Activated T-helper 1 cell treated with anti-CD3 and anti-CD28 coated beads, Interleukin-12 subunit alpha, Interleukin-12 subunit beta, Interleukin-2, Interleukin-4 antibody, amounts not matched to agents 30 ng/mL and 10 ng/mL and 1 ng/mL, durations not matched to agents 14 hours and 24 hours and 36 hours (primary cell): Measurements from ENCODE around the gene CRACR2B. TPM values are rescaled to one million over a fixed set of nuclear protein-coding genes. Genes with fewer than 3 reads are reported as not detected.

Experiments
- DNase-seq: peaks from one replicate; pipeline ENCODE4 v3.0.0; 2021; ENCODE audit warnings: low spot score
- H3K27ac Mint-ChIP-seq: one replicate; pipeline ENCODE4 v1.8.0; 2021; ENCODE audit warnings: mild to moderate bottlenecking, mixed read lengths
- H3K27me3 Mint-ChIP-seq: one replicate; pipeline ENCODE4 v1.8.0; 2022; ENCODE audit warnings: mild to moderate bottlenecking, moderate library complexity, mixed read lengths; ENCODE audit not compliant: insufficient read depth
- H3K36me3 Mint-ChIP-seq: one replicate; pipeline ENCODE4 v1.8.0; 2021; ENCODE audit warnings: low read depth, mixed read lengths
- H3K4me1 Mint-ChIP-seq: one replicate; pipeline ENCODE4 v1.8.0; 2021; ENCODE audit warnings: low read depth, mixed read lengths
- H3K4me3 Mint-ChIP-seq: one replicate; pipeline ENCODE4 v1.8.0; 2021; ENCODE audit warnings: mild to moderate bottlenecking, moderate library complexity, mixed read lengths
- H3K9me3 Mint-ChIP-seq: one replicate; pipeline ENCODE4 v1.8.0; 2021; ENCODE audit warnings: mixed read lengths
- intact Hi-C: fragments of 100-400 bp; cut with micrococcal nuclease; formaldehyde crosslinking; loops from one replicate; pipeline ENCODE4 v1.15.1; 2024
- total RNA-seq: library from RNA; stranded (reverse); gene quantifications from 2 replicates; pipeline ENCODE4 v1.2.3, GENCODE V29; 2022

Gene CRACR2B
- total RNA-seq, 1 donor from 2014 or later, result 1.3 TPM

DNA sequence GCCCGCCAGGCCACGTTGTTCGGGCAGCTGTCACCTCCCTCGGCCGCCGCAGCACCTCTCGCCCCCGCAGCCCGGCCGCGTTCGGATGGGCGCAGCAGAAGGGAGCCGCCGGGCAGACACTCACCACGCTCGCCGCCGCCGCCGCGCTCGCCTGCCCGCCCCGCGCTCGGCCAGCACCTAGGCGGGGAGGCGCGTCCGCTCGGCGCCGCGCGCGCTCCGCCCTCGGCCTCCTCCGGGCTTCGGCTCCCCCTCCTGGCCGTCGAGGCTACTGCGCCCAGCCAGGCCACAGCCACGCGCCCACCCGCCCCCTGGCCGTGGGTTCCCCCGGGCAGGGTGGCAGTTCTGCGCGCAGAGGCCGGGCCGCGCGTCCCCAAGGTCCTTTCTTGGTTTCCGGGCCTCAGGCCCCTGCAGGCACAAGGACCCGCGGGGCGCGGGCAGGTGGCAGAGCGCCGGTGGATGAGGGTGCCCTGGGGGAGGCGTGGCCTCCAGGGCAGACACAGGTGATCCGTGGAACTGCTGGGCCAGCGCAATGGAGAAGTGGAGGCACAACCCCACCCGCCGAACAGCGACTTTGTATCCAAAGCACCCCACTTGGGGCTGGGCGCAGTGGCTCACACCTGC, 29.5 kb upstream of the CRACR2B start, which contains the start of gene SLC25A22:
TSS of gene SLC25A22 (minus strand) at position 189 of the 621 bp plus-strand sequence. CDS start 3,275 bp downstream, outside the sequence.
- Mint-ChIP-seq H3K4me3 (peak within 1 kb of the TSS; percentile 93), H3K9me3 (no peaks in the 10 kb centered on the region), H3K27me3 (no peaks in the 10 kb centered on the region), H3K36me3 (peaks cover 5% of the 10 kb centered on the region), H3K27ac (peak within 1 kb of the TSS; percentile 82), H3K4me1 (peaks cover 4% of the 10 kb centered on the region)
- peak; percentile 84 for DNase-seq
- intact Hi-C loops, result loop anchor here (5.0 kb wide), 3 partner anchors 101 to 531 kb away; partner anchors contain the start of genes DEAF1, IRF7 and TMEM80

DNA sequence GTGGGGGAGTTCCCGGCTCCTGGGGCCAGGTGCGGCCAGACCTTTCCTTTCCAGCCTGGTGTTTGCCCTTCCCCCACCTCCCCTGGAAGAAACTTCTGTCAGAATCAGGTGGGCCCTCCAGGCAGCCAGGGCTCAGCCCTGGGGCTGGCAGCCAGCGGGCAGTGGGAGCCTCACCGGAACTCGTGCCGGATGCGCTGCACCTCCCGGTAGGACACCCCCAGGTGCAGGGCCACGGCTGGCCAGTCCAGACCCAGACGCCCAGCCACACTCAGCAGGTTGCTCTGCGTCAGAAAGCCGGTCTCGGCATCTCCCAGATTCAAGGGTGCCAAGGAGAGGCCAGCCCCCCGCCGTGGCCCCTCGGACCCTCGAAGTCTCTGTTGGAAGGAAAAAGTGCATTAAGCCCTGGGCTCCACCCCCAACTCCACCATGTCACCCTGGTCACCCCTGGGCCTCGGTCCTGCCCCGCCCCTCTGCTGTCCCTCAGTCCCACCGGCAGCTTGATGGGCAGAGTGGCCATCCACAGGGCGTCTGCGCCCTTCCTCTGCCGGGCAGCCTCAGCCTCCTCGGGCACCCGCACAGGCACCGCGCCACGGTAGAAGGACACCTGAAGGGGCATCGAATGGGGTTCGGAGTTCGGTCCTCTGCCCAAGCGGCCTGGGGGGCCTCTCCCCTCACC, 27.9 kb upstream of the CRACR2B start:
- Mint-ChIP-seq H3K9me3 (no peaks in the 10 kb centered on the region), H3K4me3 (no peak overlapping the region), H3K36me3 (peaks cover 2% of the 10 kb centered on the region), H3K27me3 (no peaks in the 10 kb centered on the region), H3K4me1 (peaks cover 4% of the 10 kb centered on the region), H3K27ac (no peak overlapping the region)
- DNase-seq, result no peak
- intact Hi-C loops, result loop anchor here (5.0 kb wide), 3 partner anchors 102 to 532 kb away; partner anchors contain the start of genes DEAF1, IRF7 and TMEM80

DNA sequence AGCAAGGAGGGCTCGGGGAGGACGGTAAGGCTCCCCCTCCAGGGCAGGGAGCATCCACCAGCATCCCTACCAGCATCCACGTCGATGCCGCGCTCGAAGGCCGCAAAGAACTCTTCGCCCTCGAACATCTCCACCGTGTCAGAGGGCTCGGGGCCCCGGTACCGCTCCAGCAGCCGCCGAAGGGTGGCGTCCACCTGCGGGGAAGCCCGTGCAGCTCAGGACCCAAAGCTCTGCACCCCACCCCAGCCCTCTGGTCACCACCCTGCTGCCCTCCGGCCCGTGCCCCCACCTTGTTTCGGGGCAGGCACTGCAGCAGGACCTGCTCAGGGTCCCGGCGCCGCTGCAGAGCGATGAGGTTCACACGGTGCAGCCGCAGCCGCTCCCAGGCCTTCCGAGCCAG, 27.2 kb upstream of the CRACR2B start:
- Mint-ChIP-seq H3K9me3 (no peaks in the 10 kb centered on the region), H3K4me1 (peaks cover 4% of the 10 kb centered on the region), H3K27me3 (no peaks in the 10 kb centered on the region), H3K27ac (no peak overlapping the region), H3K4me3 (peak overlapping the region; percentile 19), H3K36me3 (peaks cover 2% of the 10 kb centered on the region)
- intact Hi-C loops, result no loop called here
- DNase-seq, result no peak

DNA sequence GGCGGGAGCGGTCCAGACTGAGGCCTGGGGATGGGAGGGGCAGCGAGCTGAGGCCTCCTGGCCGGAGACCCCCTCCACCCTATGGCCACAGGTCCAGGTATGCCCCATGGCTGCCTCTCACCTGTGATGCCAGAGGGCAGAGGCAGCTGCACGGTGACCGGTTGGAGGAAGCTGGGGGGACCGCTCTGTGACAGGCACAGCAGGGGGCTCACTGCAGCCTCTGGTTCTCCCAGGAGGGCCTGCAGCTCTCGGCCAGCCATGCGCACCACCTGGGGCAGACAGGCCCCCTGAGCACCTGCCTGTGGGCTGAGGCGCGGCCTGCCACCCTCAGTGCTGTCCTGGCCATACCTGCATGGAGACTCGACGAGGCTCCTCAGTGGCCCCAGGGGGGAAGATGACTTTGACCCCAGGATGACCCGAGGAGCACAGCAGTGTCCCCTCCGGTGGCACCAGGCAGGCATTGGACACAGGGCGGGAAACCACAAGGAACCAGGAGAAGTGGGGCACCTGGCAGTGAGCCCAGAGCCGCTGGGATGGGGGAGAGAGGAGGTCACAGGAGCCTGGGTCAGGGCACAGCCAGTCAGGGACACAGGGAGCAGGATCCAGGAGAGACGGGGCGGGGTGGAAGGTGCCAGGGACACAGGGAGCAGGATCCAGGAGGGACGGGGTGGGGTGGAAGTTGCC, 26.5 kb upstream of the CRACR2B start:
- H3K9me3 Mint-ChIP-seq, result no peaks in the 10 kb centered on the region
- peaks cover 3% of the 10 kb centered on the region for H3K4me1 Mint-ChIP-seq
- no peaks in the 10 kb centered on the region for H3K27me3 Mint-ChIP-seq
- DNase-seq, result no peak
- H3K4me3 Mint-ChIP-seq, result no peak overlapping the region
- no peaks in the 10 kb centered on the region for H3K36me3 Mint-ChIP-seq
- peak overlapping the region; percentile 44 for H3K27ac Mint-ChIP-seq
- intact Hi-C loops, result no loop called here

DNA sequence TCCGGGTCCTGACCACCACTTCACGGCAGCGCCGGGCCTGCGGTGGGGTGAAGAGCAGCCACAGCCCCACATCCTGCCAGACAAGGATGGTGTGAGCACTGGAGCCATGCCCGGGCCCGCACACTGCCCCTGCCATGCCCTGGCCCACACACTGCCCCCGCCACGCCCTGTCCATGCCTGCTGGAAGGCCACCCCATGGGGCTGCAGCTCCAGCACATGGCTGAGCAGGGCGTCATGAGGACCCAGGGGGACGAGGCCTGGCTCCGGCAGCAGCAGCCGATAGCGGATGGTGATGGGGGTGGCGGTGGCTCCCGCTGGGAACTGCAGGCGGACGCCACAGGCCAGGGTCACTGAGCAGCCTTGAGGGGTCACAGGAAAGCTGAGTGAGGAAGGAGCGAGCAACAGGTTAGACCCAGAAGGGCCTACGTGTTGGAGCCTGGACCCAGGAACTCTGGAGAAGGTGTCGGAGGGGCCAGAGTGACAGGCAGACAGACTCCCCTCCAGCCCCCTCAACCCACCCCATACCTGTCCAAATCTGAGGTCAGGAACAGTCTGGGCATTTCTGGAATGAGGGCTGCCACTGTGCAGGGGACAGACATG, 25.6 kb upstream of the CRACR2B start:
- Mint-ChIP-seq H3K4me3 (no peak overlapping the region), H3K4me1 (no peaks in the 10 kb centered on the region), H3K36me3 (no peaks in the 10 kb centered on the region), H3K9me3 (no peaks in the 10 kb centered on the region), H3K27me3 (no peaks in the 10 kb centered on the region), H3K27ac (no peak overlapping the region)
- no peak for DNase-seq
- intact Hi-C loops, result no loop called here

DNA sequence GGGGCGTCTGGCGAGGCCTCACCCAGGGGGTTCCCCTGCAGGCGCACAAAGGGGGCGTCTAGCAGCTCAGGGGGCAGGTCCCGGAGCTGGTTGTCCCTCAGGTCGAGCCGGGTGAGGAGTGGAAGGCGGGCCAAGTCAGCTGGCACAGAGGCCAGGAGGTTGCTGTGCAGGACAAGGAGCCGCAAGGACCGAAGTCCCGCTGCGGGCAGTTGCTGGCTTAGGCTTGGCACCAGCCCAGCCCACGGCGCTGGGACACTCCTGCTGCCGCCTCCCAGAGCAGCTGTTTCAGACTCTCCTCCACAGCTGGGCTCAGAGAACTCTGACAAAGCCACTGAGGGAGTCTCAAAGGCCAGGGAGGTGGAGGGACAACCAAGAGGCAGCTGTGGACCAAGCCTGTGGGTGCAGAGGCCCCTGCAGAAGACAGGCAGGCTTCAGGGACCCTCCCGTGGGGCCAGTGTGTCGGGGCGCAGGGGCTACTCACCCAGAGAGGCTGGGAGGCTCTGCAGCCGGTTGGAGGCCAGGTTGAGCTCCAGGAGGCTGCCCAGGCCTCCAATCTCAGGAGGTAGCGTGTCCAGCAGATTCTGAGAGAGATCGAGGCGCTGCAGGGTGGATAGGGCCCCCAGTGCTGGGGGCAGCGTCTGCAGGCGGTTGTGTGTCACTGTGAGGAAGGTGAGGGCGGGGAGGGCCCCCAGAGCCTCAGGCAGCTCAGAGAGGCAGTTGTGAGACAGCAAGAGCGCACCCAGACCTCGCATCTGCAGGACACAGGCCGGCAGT, 24.8 kb upstream of the CRACR2B start:
- intact Hi-C loops, result no loop called here
- no peak for DNase-seq
- no peaks in the 10 kb centered on the region for H3K27me3 Mint-ChIP-seq

DNA sequence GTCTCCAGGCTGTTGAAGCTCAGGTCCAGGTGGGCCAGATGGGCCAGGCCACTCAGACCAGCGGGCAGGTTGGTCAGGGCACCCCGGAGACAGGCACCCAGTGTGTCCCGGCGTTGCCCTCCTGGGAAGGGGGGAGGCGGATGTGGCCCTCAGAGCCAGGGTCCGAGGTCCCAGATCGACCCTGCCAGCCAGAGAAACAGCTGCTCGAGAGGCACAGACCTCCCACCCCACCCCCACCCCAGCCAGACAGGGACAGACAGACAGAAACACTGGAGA, 24.3 kb upstream of the CRACR2B start:
- peaks cover 6% of the 10 kb centered on the region for H3K4me1 Mint-ChIP-seq
- no peak overlapping the region for H3K27ac Mint-ChIP-seq
- peak overlapping the region; percentile 81 for H3K4me3 Mint-ChIP-seq
- intact Hi-C loops, result no loop called here
- H3K36me3 Mint-ChIP-seq, result no peaks in the 10 kb centered on the region
- no peaks in the 10 kb centered on the region for H3K27me3 Mint-ChIP-seq
- no peaks in the 10 kb centered on the region for H3K9me3 Mint-ChIP-seq
- no peak for DNase-seq

More for the DNA sequence above, 24.8 kb upstream of the CRACR2B start:
- no peaks in the 10 kb centered on the region for H3K36me3 Mint-ChIP-seq
- H3K4me1 Mint-ChIP-seq, result peaks cover 3% of the 10 kb centered on the region
- H3K27ac Mint-ChIP-seq, result no peak overlapping the region
- H3K4me3 Mint-ChIP-seq, result peak overlapping the region; percentile 56
- no peaks in the 10 kb centered on the region for H3K9me3 Mint-ChIP-seq

DNA sequence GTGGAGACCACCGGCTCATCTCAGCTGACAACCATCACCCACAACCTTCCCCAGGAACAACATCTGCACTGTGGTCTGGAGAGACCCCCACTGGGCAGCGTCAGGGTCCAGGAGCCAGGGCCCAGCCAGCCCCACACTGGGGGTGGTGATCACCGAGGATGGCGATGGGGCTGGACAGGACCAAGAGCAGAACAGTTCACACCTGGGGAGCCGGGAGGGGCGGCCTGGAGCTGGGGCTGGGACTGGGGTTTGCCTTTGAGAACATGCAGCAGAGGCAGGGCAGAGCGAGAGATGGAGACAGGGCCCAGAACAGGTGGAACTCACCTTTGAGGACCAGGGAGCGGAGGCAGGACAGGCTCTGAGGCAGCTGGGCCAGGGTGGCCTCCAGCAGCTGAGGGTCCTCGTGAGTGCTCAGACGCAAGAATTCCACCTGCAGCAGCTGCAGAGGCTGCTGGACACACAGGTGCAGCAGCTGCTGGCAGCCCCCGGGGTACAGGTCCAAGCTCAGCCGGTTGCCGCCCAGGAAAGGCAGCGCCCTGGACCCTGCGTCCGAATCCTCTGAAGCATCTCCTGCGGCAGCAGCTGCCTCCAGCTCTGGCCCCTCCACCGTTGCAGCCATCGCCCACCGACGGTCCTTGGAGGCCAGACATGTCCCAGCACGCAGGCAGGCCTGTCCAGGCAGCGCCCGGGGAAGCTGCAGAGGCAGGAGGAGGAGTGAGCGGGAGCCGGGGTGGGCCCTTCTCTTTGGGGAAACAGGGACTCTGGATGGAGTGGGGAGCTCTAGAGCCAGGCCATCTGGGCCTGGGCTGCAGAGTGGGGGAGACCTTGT, 23.7 kb upstream of the CRACR2B start:
- Mint-ChIP-seq H3K4me1 (peaks cover 6% of the 10 kb centered on the region), H3K27me3 (no peaks in the 10 kb centered on the region), H3K36me3 (no peaks in the 10 kb centered on the region), H3K4me3 (peak overlapping the region; percentile 81), H3K9me3 (no peaks in the 10 kb centered on the region), H3K27ac (no peak overlapping the region)
- intact Hi-C loops, result no loop called here
- DNase-seq, result no peak

DNA sequence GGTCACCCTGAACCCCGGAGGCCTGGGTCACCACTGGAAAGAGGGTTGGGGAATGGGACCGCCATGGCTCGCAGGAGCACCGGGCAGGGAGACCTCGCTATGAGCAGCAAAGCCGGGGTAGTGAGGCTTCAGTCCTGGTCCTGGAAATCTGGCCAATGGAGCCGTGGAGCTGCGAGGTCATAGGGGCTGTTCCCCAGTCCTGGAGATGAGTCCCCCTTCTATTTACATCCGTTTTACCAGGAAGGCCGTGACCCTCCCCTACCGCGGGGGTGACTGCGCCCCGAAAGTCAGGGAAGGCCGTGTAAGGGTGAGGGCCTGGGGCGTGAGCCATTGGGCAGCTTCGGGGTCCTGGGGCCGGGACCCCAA, 23.1 kb upstream of the CRACR2B start:
- H3K9me3 Mint-ChIP-seq, result no peaks in the 10 kb centered on the region
- H3K27ac Mint-ChIP-seq, result peak overlapping the region; percentile 63
- H3K4me3 Mint-ChIP-seq, result peak overlapping the region; percentile 81
- intact Hi-C loops, result no loop called here
- H3K27me3 Mint-ChIP-seq, result no peaks in the 10 kb centered on the region
- no peak for DNase-seq
- H3K4me1 Mint-ChIP-seq, result peaks cover 6% of the 10 kb centered on the region
- H3K36me3 Mint-ChIP-seq, result no peaks in the 10 kb centered on the region

DNA sequence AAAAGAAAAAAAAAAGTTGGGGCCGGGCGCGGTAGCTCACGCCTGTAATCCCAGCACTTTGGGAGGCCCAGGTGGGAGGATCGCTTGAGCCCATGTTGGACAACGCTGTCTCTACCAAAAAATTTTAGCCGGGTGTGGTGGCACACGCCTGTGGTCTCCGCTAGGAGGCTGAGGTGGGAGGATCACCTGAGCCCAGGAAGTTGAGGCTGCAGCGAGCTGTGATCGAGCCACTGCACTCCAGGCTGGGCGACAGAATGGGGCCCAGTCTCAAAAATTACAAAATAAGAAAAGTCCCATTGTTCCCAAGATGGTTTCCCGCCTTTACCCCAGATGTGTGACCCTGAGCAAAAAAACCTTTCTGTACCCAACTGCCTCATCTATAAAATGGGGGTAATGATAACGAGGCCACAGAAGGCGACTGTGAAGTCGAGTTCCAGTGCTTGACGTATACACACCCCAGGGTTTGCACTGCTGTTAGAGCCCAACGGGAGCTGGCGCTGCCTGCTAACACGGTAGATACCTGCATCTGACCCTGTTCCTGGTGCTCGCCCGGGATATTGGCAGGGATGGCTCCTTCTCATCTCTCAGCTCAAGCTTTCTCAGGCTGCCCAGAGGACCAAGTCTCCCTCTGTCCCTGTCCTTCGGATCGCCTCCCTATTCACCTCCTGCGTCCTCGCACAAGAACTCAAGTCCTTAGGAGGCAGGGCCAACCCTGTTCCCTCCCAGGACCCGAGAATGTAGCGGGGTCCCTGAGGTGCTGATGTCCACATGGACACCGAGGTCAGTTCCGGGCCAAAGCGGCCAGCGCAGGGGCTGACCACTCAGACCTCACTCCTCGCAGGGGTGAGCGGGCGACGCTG, 19.1 kb upstream of the CRACR2B start:
- peak overlapping the region; percentile 90 for H3K27ac Mint-ChIP-seq
- DNase-seq, result no peak
- H3K4me3 Mint-ChIP-seq, result peak overlapping the region; percentile 86
- no peaks in the 10 kb centered on the region for H3K9me3 Mint-ChIP-seq
- H3K27me3 Mint-ChIP-seq, result no peaks in the 10 kb centered on the region
- H3K36me3 Mint-ChIP-seq, result peaks cover 29% of the 10 kb centered on the region
- peaks cover 28% of the 10 kb centered on the region for H3K4me1 Mint-ChIP-seq
- intact Hi-C loops, result loop anchor here (1.0 to 5.0 kb wide), 7 partner anchors 11 to 601 kb away; partner anchors contain the start of genes BET1L, CHID1, POLR2L and RIC8A
